GM19452 (cell line): ENCODE data around the gene SRC.

Experiments
- ATAC-seq: cut with Tn5 transposase; IDR thresholded peaks from one replicate; pipeline ENCODE4 v1.9.1; 2021; ENCODE audit not compliant: unreplicated experiment

The SRC gene

DNA sequence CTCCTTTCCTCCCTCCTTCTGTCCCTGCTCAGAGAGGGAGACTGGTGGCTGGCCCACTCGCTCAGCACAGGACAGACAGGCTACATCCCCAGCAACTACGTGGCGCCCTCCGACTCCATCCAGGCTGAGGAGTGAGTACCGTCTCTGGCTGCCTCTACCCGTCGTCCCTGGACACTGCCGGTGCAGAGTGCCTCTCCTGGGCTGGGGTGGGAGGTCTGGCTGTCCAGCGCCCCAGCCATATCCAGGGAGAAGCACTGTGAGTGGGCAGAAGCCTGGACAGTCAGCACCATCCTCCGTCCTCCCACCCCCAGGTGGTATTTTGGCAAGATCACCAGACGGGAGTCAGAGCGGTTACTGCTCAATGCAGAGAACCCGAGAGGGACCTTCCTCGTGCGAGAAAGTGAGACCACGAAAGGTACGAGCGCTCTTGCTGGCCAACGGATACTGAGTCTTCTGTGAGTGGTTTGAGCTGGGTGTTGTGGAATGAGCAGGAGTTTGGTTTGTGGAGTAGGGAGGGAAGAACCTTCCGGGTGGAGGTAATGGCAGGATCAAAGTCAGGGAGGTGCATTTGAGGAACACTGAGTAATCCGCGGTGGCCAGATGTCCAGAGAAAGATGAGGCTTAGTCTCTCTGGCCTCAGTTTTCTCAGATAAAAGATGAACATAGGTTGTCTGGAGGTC is 48.1 kb downstream of the SRC start:
- ATAC-seq, result no peak

DNA sequence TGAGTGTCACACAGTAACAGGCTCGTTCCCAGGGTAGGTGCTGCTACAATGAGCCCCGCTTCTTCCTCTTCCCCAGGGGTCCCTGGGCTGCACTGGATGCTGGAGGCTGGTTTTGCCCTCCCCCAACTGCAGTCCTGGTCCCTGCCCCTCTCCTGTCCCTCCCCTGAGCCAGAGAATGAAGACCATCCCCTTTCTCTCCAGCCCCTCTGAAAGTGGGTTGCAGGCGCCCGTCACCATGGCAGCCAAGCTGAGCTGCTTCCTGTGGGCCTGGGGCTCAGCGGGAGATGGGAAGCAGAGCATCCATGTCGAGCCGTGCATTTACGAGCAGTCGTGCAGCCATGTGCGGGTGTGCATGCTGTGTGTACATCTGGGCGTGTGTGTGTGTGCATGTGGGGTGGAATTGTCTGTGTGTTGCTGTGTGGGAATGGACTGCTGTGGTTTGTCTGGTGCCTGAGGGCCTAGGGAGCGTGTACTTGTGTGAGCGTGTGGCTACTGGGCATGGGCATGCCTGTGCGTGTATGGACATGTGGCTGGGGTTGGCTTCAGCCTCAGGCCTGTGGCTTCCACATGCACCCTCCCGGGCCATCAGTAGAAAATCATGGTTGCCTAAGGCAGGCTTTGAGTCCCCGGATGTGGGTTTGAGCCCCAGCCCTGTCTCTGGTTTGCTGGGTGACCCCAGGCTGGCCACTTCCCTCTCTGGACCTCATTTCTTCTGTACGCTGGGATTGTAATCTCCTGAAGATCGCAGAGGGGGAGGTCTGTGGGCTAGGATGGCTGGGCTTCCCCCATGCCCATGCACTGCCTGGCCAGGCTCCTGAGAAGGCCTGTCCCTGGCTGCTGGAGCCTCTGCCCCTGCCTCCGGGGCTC is 48.8 kb downstream of the SRC start:
- ATAC-seq, result no peak

GRCh38 chr20:37395410-37395797 is 49.5 kb downstream of the SRC start:
- ATAC-seq, result no peak

GRCh38 chr20:37395921-37396415 is 50.0 kb downstream of the SRC start:
- no peak for ATAC-seq

DNA sequence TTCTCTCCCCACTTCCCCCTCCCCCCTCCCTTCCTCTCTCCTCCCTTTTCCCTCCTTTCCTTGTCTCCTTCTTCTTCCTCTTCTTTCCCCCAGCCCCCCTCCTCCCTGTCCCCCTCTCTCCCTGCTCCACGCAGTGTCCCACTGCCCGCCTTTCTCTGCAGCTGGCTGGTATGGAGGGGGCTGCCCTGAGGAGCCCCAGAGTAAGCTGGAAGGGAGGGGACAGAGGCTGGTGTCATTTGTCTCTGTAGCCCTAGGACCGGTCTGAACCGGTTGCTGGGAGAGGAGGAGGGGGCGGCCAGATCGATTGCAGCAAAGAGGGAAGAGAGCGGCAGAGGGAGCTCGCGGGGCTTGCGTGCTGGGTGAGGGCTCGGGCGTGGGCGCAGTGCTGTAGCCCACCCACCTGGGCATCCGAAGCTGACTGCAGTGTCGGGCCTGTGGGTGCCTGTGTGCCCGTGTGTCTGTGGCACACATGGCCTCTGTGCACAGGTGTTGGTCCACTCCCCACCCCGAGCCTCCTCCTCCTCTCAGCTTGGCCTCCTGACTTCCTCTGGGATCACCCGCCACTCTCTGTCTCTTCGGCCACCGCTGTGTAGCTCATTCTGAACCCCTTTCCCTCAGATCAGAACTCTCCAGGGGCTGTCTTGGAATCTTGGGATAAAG is 50.6 kb downstream of the SRC start:
- no peak for ATAC-seq

DNA sequence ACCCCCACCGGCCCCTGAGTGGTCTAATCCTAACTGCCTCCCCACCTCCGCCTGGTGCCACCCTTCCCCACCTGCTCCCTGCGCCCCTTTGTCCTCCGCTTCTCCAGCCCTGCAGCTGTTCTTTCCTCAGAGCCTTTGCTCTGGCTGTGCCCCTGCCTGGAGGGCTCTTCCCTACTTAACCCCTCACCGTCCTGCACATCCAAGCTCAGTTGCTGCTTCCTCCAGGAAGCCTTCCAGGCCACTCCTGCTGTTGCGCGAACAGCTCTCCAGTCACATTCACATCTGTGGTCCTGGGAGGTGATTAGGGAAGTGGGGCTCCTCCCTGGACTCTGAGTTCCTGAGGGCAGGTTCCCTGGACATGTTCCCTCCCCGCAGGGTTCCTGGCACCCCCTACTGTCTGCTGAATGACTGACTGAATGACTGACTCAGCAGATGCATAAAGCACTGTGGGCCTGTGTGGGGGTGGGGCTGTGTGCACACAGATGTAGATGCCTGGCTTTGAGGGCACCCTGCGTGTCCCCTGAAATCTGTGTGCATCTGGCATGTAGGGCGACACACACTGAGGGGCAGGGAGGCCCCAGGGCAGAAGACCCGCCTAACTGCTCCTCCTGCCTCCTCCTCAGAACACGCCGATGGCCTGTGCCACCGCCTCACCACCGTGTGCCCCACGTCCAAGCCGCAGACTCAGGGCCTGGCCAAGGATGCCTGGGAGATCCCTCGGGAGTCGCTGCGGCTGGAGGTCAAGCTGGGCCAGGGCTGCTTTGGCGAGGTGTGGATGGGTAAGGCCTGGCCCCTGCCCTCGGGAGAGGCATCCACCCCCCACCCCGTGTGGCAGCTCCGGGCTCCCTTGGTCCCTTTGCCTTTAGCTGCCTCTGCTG is 51.4 kb downstream of the SRC start:
- no peak for ATAC-seq

GRCh38 chr20:37397954-37398749 is 52.2 kb downstream of the SRC start:
- ATAC-seq, result no peak

DNA sequence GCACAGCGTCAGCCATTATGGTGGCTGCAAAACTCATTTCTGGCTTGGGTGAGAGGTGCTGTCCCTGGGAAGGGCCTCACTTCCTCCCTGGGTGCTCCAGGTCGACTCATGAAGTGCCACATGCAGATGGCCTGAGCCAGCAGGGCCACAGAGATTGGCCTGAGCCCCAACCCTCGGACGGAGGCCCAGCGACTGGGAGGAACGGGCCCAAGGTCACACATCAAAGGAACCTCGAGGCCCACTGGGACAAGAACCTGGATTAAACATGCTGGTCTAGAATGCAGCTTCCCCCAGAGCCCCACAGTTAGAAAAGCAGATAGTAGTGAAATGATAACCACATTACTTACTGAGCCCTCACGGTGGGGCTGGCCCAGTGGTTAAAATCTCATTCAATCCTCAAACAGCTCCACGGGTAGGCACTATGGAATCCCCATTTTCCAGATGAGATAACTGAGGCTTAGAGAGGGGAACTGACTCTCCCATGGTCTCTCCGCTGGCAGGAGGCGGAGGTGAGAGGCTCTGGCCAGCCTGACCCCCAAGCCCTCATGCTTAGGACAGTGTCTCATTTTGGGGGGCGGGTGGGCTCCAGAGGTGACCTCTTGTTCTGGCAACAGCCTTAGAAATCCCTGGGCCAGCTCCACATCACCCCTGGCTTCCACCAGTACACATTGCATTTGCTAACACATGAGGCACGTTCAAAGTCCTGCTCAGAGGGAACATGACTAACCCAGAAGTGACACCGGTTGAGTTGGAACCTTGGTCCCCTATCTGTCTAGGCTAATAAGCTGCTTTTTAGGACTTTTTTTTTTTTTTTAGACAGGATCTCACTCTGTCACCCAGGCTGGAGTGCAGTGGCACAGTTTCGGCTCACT is 53.0 kb downstream of the SRC start:
- no peak for ATAC-seq

GRCh38 chr20:37401282-37401929 is 55.5 kb downstream of the SRC start:
- ATAC-seq, result no peak

- no peak for ATAC-seq
These were observed 56.2 kb downstream of the SRC start for GRCh38 chr20:37401930-37402675.

DNA sequence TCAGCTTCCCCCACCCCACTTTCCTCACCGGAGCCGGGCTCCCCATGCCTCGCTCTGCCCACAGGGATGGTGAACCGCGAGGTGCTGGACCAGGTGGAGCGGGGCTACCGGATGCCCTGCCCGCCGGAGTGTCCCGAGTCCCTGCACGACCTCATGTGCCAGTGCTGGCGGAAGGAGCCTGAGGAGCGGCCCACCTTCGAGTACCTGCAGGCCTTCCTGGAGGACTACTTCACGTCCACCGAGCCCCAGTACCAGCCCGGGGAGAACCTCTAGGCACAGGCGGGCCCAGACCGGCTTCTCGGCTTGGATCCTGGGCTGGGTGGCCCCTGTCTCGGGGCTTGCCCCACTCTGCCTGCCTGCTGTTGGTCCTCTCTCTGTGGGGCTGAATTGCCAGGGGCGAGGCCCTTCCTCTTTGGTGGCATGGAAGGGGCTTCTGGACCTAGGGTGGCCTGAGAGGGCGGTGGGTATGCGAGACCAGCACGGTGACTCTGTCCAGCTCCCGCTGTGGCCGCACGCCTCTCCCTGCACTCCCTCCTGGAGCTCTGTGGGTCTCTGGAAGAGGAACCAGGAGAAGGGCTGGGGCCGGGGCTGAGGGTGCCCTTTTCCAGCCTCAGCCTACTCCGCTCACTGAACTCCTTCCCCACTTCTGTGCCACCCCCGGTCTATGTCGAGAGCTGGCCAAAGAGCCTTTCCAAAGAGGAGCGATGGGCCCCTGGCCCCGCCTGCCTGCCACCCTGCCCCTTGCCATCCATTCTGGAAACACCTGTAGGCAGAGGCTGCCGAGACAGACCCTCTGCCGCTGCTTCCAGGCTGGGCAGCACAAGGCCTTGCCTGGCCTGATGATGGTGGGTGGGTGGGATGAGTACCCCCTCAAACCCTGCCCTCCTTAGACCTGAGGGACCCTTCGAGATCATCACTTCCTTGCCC is 57.4 kb downstream of the SRC start:
- ATAC-seq, result no peak

- ATAC-seq, result no peak
These were observed 58.5 kb downstream of the SRC start for GRCh38 chr20:37404461-37404890.

GRCh38 chr20:37405351-37405897 is 59.5 kb downstream of the SRC start:
- no peak for ATAC-seq

GRCh38 chr20:37406010-37406998 is 60.4 kb downstream of the SRC start:
- no peak for ATAC-seq

- no peak for ATAC-seq
These were observed 61.2 kb downstream of the SRC start for GRCh38 chr20:37407019-37407566.
